Omental fat pad (tissue), 4 donors: ENCODE data around the gene STX18. TPM values are rescaled to one million over a fixed set of nuclear protein-coding genes. Genes with fewer than 3 reads are reported as not detected.

Source experiments
- ATAC-seq: fragments of 150-250 bp; one replicate; pipeline ENCODE4 v1.9.1; 2016; ENCODE audit warnings: mild to moderate bottlenecking, moderate library complexity; ENCODE audit not compliant: low FRiP score
- DNase-seq: peaks from one replicate; pipeline ENCODE4 v3.0.0-alpha.2; 2019; ENCODE audit warnings: low spot score
- CTCF ChIP-seq, 3 donors: fragments of 450-650 bp; IDR thresholded peaks; one replicate each; pipeline ENCODE4 v1.5.1; 2016 to 2017; ENCODE audit warnings: antibody characterized with exemption in 3 of 3, mild to moderate bottlenecking in 3 of 3, moderate library complexity in 2 of 3
- total RNA-seq, 4 donors: library from RNA; depleted of rRNA; stranded (reverse); fragments of >200 nt; gene quantifications; one replicate each; pipeline ENCODE4 v1.1.0, GENCODE V29; 2016

STX18 gene
- total RNA-seq, 4 donors from 2014 or later = 17.7 to 30.1 (median 23.0) TPM

- ATAC-seq = no peak
- DNase-seq = no peak
- no peak for TF ChIP-seq CTCF (IDR thresholded peaks at IDR 0.05)
Observed at GRCh38 chr4:4480685-4481398, 61.0 kb downstream of the STX18 start.

GRCh38 chr4:4480205-4480604 lies 61.6 kb downstream of the STX18 start:
- TF ChIP-seq CTCF (IDR thresholded peaks at IDR 0.05) = no peak
- no peak for ATAC-seq
- DNase-seq = no peak

- no peak for DNase-seq
- no peak for ATAC-seq
- no peak for TF ChIP-seq CTCF (IDR thresholded peaks at IDR 0.05)
Observed at GRCh38 chr4:4479366-4479765, 62.5 kb downstream of the STX18 start.

GRCh38 chr4:4477796-4478195 lies 64.1 kb downstream of the STX18 start:
- ATAC-seq (no peak), DNase-seq (no peak)
- TF ChIP-seq CTCF (IDR thresholded peaks at IDR 0.05) = no peak

GRCh38 chr4:4477391-4477790 lies 64.5 kb downstream of the STX18 start:
- ATAC-seq (no peak), DNase-seq (no peak)
- no peak for TF ChIP-seq CTCF (IDR thresholded peaks at IDR 0.05)

- TF ChIP-seq CTCF (IDR thresholded peaks at IDR 0.05) = no peak
- no peak for ATAC-seq
- DNase-seq = no peak
Observed at GRCh38 chr4:4474476-4474875, 67.4 kb downstream of the STX18 start.

GRCh38 chr4:4472344-4472958 lies 69.4 kb downstream of the STX18 start:
- no peak for ATAC-seq
- TF ChIP-seq CTCF (IDR thresholded peaks at IDR 0.05) = no peak
- DNase-seq = no peak
